ENCODE data around the gene OBSCN.

DNA sequence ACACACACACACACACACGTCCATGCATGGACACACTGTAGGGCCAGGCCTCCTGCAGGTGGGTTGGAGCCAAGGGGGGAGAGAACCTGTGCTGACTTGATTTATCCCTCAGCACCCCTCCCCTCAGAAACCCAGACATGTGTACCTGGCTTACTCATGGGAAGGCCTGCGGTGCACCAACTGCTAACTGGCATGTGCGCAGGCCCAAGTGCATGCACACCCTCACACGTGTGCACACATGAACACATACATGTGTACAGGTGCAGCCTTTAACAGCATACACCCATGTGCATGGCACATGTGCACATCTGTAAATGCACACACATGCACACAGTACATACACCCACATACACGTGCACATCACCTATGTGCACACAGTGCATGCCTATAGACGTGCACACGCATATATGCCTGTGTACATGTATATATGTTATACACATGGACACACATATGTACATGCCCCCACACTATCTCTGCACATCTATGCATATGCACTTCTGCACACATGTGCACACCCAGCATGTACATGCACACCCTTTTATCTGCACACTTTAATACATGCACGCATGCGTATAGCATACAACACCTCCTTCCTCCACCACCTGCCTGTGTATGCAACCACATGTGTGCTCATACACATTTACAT, 131.3 kb downstream of the OBSCN start:
- no peak for TF ChIP-seq CTCF (IDR thresholded peaks at IDR 0.05)
- no peak for TF ChIP-seq POLR2A (IDR thresholded peaks at IDR 0.05)

Data from prostate gland (tissue), 2 donors.